Peyer's patch (tissue), 4 donors: Measurements from ENCODE around the gene CCT7. TPM values are rescaled to one million over a fixed set of nuclear protein-coding genes. Genes with fewer than 3 reads are reported as not detected.

Experiments
- DNase-seq, 3 donors: peaks; one replicate each; pipeline ENCODE4 v3.0.0-alpha.2; 2017 to 2019
- H3K27ac ChIP-seq, 4 donors: fragments of 200-600 bp; sonication (generic); one replicate each; pipeline ENCODE4 v1.5.1; 2016 to 2019
- H3K27me3 ChIP-seq, 2 donors: fragments of 200-600 bp; sonication (generic); one replicate each; pipeline ENCODE4 v1.5.1; 2019
- H3K36me3 ChIP-seq, 3 donors: fragments of 200-600 bp; sonication (generic); one replicate each; pipeline ENCODE4 v1.5.1; 2016 to 2019
- H3K4me1 ChIP-seq, 4 donors: fragments of 200-600 bp; sonication (generic); one replicate each; pipeline ENCODE4 v1.5.1; 2016 to 2019
- H3K4me3 ChIP-seq, 4 donors: fragments of 200-600 bp; sonication (generic); 1 replicate in 3 of 4; 2 replicates in 1 of 4; pipeline ENCODE4 v1.5.1; 2016 to 2019; ENCODE audit warnings: mild to moderate bottlenecking in 1 of 4
- H3K9me3 ChIP-seq, 4 donors: fragments of 200-600 bp; sonication (generic); one replicate each; pipeline ENCODE4 v1.5.1; 2016 to 2019; ENCODE audit warnings: mild to moderate bottlenecking in 1 of 4
- POLR2A ChIP-seq, 2 donors: fragments of 450-650 bp; IDR thresholded peaks; one replicate each; pipeline ENCODE4 v1.5.1; 2017; ENCODE audit warnings: antibody characterized with exemption in 2 of 2, mild to moderate bottlenecking in 2 of 2, moderate library complexity in 2 of 2
- total RNA-seq, 4 donors: library from RNA; depleted of rRNA; stranded (reverse); fragments of >200 nt; gene quantifications; one replicate each; pipeline ENCODE4 v1.1.0, GENCODE V29; 2016
- TF ChIP-seq, protein P1 (sequence below), 6 experiments: fragments of 450-650 bp in 4 of 6; fragments of 200-600 bp in 2 of 6; sonication (generic) in 1 of 6; IDR thresholded peaks; one replicate each; pipeline ENCODE4 v1.5.1; 2017 to 2019; ENCODE audit warnings: antibody characterized with exemption in 6 of 6, mild to moderate bottlenecking in 3 of 6, moderate library complexity in 1 of 6

The CCT7 gene
- total RNA-seq, 4 donors from 2014 or later = 83.5 to 131 (median 95.6) TPM

DNA sequence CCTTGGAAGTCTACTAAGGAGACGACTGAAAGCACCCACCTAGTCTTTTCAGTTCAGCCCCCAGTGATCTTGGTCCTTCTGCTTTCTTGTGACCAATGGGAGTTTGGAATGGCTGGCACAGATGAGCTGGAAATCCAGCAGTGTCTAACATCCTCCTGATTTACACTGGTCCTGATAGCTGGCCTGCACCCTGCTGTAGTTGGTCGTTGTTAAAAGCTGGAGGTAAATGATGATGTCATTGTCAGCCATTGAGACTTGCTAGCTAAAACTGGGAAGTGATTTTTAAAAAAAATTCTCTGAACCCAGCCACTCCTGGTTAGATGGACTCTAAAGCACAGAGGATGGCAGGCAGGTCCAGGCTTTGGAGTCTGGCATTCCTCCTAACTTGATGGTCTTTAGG, 19.3 kb downstream of the CCT7 start:
- no peaks in the 10 kb centered on the region for H3K9me3 ChIP-seq
- peaks cover 0 to 64% (median 0%) of the 10 kb centered on the region in 3 donors for H3K36me3 ChIP-seq
- no peak overlapping the region for H3K27ac ChIP-seq
- no peak overlapping the region for H3K4me3 ChIP-seq
- DNase-seq = no peak
- H3K4me1 ChIP-seq = no peaks in the 10 kb centered on the region
- no peaks in the 10 kb centered on the region for H3K27me3 ChIP-seq
- no peak for TF ChIP-seq POLR2A (IDR thresholded peaks at IDR 0.05)
- TF ChIP-seq, protein P1, sequence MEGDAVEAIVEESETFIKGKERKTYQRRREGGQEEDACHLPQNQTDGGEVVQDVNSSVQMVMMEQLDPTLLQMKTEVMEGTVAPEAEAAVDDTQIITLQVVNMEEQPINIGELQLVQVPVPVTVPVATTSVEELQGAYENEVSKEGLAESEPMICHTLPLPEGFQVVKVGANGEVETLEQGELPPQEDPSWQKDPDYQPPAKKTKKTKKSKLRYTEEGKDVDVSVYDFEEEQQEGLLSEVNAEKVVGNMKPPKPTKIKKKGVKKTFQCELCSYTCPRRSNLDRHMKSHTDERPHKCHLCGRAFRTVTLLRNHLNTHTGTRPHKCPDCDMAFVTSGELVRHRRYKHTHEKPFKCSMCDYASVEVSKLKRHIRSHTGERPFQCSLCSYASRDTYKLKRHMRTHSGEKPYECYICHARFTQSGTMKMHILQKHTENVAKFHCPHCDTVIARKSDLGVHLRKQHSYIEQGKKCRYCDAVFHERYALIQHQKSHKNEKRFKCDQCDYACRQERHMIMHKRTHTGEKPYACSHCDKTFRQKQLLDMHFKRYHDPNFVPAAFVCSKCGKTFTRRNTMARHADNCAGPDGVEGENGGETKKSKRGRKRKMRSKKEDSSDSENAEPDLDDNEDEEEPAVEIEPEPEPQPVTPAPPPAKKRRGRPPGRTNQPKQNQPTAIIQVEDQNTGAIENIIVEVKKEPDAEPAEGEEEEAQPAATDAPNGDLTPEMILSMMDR (IDR thresholded peaks at IDR 0.05) = no peak

DNA sequence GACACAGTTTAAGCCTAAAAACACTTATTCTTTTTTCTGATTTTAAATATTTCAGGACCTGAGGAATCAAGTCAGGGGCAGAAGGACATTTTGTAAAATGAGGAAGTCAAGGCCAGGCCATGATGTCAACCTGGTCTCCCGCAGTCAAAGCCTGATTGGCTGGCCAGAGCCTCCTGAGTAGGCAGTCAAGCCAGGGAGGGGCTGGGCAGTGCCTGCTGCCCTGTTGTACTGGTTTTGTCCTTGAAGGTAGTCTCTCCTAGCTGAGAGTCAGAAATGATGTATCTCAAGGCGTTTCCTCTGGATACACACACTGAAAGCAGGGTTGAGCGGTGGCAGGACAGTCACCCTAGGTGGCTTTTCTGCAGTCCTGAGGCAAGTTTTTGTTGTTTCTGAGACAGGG, 19.8 kb downstream of the CCT7 start:
- Histone ChIP-seq H3K27me3 (no peaks in the 10 kb centered on the region), H3K4me1 (no peaks in the 10 kb centered on the region), H3K36me3 (peaks cover 0 to 59% (median 0%) of the 10 kb centered on the region in 3 donors), H3K27ac (no peak overlapping the region), H3K9me3 (no peaks in the 10 kb centered on the region), H3K4me3 (no peak overlapping the region)
- DNase-seq = no peak
- TF ChIP-seq, protein P1 (IDR thresholded peaks at IDR 0.05) = no peak
- no peak for TF ChIP-seq POLR2A (IDR thresholded peaks at IDR 0.05)

DNA sequence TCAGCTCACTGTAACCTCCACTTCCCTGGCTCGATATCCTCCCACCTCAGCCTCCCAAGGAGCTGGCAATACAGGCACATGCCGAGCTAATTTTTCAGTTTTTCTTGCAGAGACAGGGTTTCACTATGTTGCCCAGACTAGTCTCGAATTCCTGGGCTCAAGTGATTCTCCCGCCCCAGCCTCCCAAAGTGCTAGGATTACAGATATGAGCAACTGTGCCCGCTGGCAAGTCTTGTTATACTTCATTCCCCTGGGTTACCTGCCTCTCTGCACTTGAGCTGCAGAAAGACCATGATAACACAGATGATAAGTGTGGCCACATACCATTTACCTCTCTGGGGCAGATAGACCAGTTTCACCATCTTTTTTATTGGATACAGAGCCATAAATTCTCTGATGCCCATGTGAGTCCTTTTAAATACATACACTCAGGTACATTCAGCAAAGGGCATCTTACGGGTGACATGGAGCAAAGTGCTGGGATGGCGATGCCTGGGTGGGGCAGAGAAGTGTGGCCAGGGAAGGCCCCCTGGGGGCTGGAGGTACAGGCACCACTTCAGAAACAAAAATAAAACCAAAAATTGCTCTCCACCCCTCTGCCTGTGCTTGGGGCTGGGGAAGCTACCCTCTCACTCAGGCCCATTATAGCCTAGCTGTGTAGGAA, 20.4 kb downstream of the CCT7 start:
- no peaks in the 10 kb centered on the region for H3K4me1 ChIP-seq
- H3K4me3 ChIP-seq = no peak overlapping the region
- TF ChIP-seq, protein P1 (IDR thresholded peaks at IDR 0.05) = no peak
- no peak for TF ChIP-seq POLR2A (IDR thresholded peaks at IDR 0.05)
- no peaks in the 10 kb centered on the region for H3K27me3 ChIP-seq
- H3K9me3 ChIP-seq = no peaks in the 10 kb centered on the region
- H3K27ac ChIP-seq = no peak overlapping the region
- peaks cover 0 to 53% (median 0%) of the 10 kb centered on the region in 3 donors for H3K36me3 ChIP-seq
- no peak for DNase-seq

DNA sequence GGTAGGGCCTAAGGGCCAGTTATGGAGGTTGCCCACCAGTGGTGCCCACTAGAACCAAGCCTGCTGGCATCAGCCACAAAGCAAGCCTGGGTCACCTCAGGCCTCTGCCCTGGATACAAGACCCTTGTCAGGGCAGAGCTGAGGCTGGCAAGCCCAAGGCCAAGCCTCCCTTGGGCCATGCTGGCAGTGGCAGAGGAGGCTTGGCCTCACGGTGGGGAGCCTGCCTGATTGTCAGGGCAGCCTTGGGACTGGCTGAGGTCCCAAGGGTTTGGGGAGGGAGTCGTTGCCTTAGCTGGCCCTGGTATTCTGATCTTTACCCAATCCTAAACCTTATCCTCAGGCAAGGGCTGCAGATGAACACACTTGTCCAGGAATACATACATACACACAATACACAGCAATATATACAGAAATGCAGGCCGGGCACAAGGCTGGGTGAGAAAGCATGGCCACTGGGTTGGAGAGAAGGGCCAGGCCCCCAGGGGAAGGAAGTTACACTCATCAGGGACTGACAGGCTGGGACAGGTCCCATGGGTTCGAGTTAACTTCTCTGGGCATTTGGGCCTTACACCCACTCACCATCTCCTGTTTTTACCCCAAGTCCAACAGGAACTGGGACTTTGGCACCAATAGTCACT, 21.0 kb downstream of the CCT7 start:
- H3K27me3 ChIP-seq = no peaks in the 10 kb centered on the region
- H3K27ac ChIP-seq = no peak overlapping the region
- no peak overlapping the region for H3K4me3 ChIP-seq
- no peak for DNase-seq
- peaks cover 0 to 47% (median 0%) of the 10 kb centered on the region in 3 donors for H3K36me3 ChIP-seq
- H3K9me3 ChIP-seq = no peaks in the 10 kb centered on the region
- H3K4me1 ChIP-seq = no peaks in the 10 kb centered on the region
- TF ChIP-seq, protein P1 (IDR thresholded peaks at IDR 0.05) = no peak
- TF ChIP-seq POLR2A (IDR thresholded peaks at IDR 0.05) = no peak

DNA sequence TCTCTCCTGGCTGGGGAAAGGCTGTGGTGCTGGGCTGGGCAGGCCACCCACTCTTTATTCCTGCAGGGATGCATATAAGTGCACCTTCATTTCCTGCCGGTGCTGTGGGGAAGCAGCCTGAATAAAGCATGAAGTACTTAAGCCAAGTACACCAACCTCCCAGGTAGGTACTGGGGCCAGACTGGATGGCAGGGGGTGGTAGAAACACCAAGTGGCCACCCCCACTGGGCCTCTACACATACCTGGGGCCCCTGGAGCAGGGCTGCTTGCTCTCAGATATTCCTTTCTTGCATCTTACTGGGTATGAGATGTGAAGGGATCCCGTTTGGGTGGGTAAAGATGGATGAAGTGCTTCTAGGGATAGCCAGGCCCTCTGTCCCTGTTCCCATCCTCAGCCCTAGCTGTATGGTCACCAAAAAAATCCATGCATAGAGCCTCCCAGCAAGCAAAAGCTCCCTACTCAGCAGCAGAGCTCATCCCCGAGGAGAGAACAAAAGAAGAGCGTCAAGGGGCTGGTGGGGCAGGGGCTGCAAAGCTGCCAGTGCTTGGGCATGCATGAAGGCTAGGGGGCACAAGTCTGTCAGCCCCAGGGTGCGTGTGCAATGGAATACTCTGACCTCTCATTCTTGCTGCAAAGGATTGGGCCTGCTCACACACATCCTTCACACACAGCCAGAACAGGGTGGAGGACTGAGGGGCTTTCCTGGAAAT, 22.0 kb downstream of the CCT7 start:
- no peak overlapping the region for H3K27ac ChIP-seq
- no peak for DNase-seq
- H3K36me3 ChIP-seq = peaks cover 0 to 38% (median 0%) of the 10 kb centered on the region in 3 donors
- no peaks in the 10 kb centered on the region for H3K9me3 ChIP-seq
- H3K4me3 ChIP-seq = no peak overlapping the region
- H3K27me3 ChIP-seq = no peaks in the 10 kb centered on the region
- H3K4me1 ChIP-seq = no peaks in the 10 kb centered on the region
- no peak for TF ChIP-seq POLR2A (IDR thresholded peaks at IDR 0.05)
- TF ChIP-seq, protein P1 (IDR thresholded peaks at IDR 0.05) = no peak
